Esophagus muscularis mucosa (tissue), 4 donors: Measurements from ENCODE around the gene GAREM2.

Experiments
- CTCF ChIP-seq, 3 experiments: fragments of 200-600 bp in 2 of 3; fragments of 450-650 bp in 1 of 3; sonication (generic) in 2 of 3; IDR thresholded peaks; one replicate each; pipeline ENCODE4 v1.5.1; 2017 to 2019; ENCODE audit warnings: antibody characterized with exemption in 3 of 3, mild to moderate bottlenecking in 2 of 3, moderate library complexity in 1 of 3
- EP300 ChIP-seq: sonication (generic); formaldehyde crosslinking; IDR thresholded peaks from one replicate; pipeline ENCODE4 v1.6.1; 2017; ENCODE audit warnings: antibody characterized with exemption
- POLR2AphosphoS5 ChIP-seq, 2 donors: sonication (generic); formaldehyde crosslinking; IDR thresholded peaks; one replicate each; pipeline ENCODE4 v1.6.1; 2017; ENCODE audit warnings: antibody characterized with exemption in 2 of 2

GRCh38 chr2:26202981-26203490, 30.1 kb downstream of the GAREM2 start:
- TF ChIP-seq POLR2AphosphoS5 (IDR thresholded peaks at IDR 0.05) (no peak), CTCF (IDR thresholded peaks at IDR 0.05) (no peak), EP300 (no peak)
